MM.1S (cell line): ENCODE data around the gene FAM3B.

ENCODE experiments used
- CTCF ChIP-seq: fragments of 300-600 bp; sonication (generic); IDR thresholded peaks from 2 replicates; pipeline ENCODE4 v1.5.1; 2016; ENCODE audit warnings: antibody characterized with exemption, low read length, mixed read lengths
- EZH2 ChIP-seq: fragments of 300-600 bp; sonication (generic); optimal IDR thresholded peaks from 2 replicates; pipeline ENCODE3; 2017; ENCODE audit warnings: low read depth, mild to moderate bottlenecking, antibody characterized with exemption, low read length, mixed read lengths

- no peak for TF ChIP-seq CTCF
- no peak for TF ChIP-seq EZH2
Observed at GRCh38 chr21:41344146-41344545, 27.5 kb downstream of the FAM3B start.
